H1 (cell line): ENCODE measurements around the gene NME1. TPM values are rescaled to one million over a fixed set of nuclear protein-coding genes. Genes with fewer than 3 reads are reported as not detected.
"Not testable (repeated sequence)": the region's sequence is repeated elsewhere in the genome, so short reads cannot be mapped to it uniquely, and the experiment has no call there.

Experiments used
- CTCF ChIA-PET: fragments of 300-600 bp; sonication (Branson Sonifier 250); formaldehyde crosslinking; loops from one replicate; lab custom pipeline; 2021; ENCODE audit not compliant: partially characterized antibody; lab: Charles Lee
- POLR2A ChIA-PET: fragments of 300-600 bp; sonication (Branson Sonifier 250); formaldehyde crosslinking; loops from one replicate; lab custom pipeline; 2021; ENCODE audit warnings: inconsistent platforms; ENCODE audit not compliant: partially characterized antibody; lab: Charles Lee
- DNase-seq, 2 experiments: peaks; one replicate each; pipeline versions ENCODE4 v3.0.0 to v3.0.0-alpha.2; 2010 to 2022; ENCODE audit warnings: low spot score in 2 of 2, low read depth in 1 of 2, mixed read lengths in 1 of 2
- FAIRE-seq: peaks from 2 replicates; lab custom pipeline; 2011; peaks lifted over from hg19 to GRCh38; lab: Jason Lieb, UNC
- H2AFZ ChIP-seq: 2 replicates; pipeline ENCODE4 v1.8.1; 2012; ENCODE audit warnings: low read length, inconsistent platforms
- H2AK5ac ChIP-seq: 2 replicates; pipeline ENCODE4 v1.6.1; 2013; ENCODE audit warnings: low read depth, low read length
- H2BK120ac ChIP-seq: replicated peaks from 2 replicates; pipeline ENCODE3; 2013; ENCODE audit warnings: low read depth, low read length, inconsistent platforms
- H2BK12ac ChIP-seq: 2 replicates; pipeline ENCODE4 v1.6.1; 2013; ENCODE audit warnings: low read depth, low read length
- H2BK15ac ChIP-seq: 2 replicates; pipeline ENCODE4 v1.6.1; 2013; ENCODE audit warnings: low read length
- H2BK20ac ChIP-seq: 2 replicates; pipeline ENCODE4 v1.6.1; 2013; ENCODE audit warnings: low read length
- H2BK5ac ChIP-seq: 2 replicates; pipeline ENCODE4 v1.6.1; 2013; ENCODE audit warnings: low read depth, low read length
- H3K14ac ChIP-seq: 2 replicates; pipeline ENCODE4 v1.6.1; 2013; ENCODE audit warnings: inconsistent platforms; ENCODE audit not compliant: insufficient read length
- H3K18ac ChIP-seq: 2 replicates; pipeline ENCODE4 v1.6.1; 2013; ENCODE audit warnings: low read length; ENCODE audit errors: extremely low read depth
- H3K23ac ChIP-seq: 2 replicates; pipeline ENCODE4 v1.6.1; 2013; ENCODE audit warnings: inconsistent platforms; ENCODE audit not compliant: insufficient read length
- H3K23me2 ChIP-seq: 2 replicates; pipeline ENCODE4 v1.6.1; 2013; ENCODE audit warnings: low read depth, low read length
- H3K27ac ChIP-seq: 2 replicates; pipeline ENCODE4 v1.6.1; 2011; ENCODE audit warnings: low read depth, low read length, inconsistent platforms
- H3K27me3 ChIP-seq, 4 experiments: replicated peaks in 1 of 4; 1 replicate in 1 of 4; 2 replicates in 3 of 4; pipeline versions ENCODE4 v1.6.1 to v1.8.1; 2011 to 2013; ENCODE audit warnings: low read length in 3 of 4, mild to moderate bottlenecking in 3 of 4, inconsistent platforms in 2 of 4, mixed read lengths in 2 of 4, moderate library complexity in 1 of 4; ENCODE audit not compliant: control insufficient read depth in 3 of 4, insufficient read depth in 3 of 4; ENCODE audit errors: extremely low read depth in 1 of 4
- H3K36me3 ChIP-seq, 4 experiments: 2 replicates each; pipeline versions ENCODE4 v1.6.1 to v1.8.1; 2011 to 2013; ENCODE audit warnings: mild to moderate bottlenecking in 4 of 4, low read length in 3 of 4, moderate library complexity in 2 of 4, control low read depth in 1 of 4, inconsistent platforms in 1 of 4; ENCODE audit not compliant: insufficient read depth in 4 of 4, control insufficient read depth in 2 of 4
- H3K4ac ChIP-seq: replicated peaks from 2 replicates; pipeline ENCODE3; 2013; ENCODE audit warnings: low read length, low read depth, mixed read lengths, inconsistent platforms; ENCODE audit not compliant: insufficient read length
- H3K4me1 ChIP-seq, 4 experiments: replicated peaks in 1 of 4; 1 replicate in 1 of 4; 2 replicates in 3 of 4; pipeline versions ENCODE4 v1.6.1 to v1.8.1; 2011 to 2013; ENCODE audit warnings: low read length in 3 of 4, inconsistent platforms in 2 of 4, mixed read lengths in 1 of 4; ENCODE audit not compliant: insufficient read depth in 4 of 4, control insufficient read depth in 3 of 4
- H3K4me2 ChIP-seq, 2 experiments: 2 replicates each; pipeline versions ENCODE4 v1.6.1 to v1.8.1; 2011 to 2013; ENCODE audit warnings: low read depth in 2 of 2, low read length in 2 of 2, control low read depth in 1 of 2, inconsistent platforms in 1 of 2, mild to moderate bottlenecking in 1 of 2; ENCODE audit not compliant: insufficient read depth in 1 of 2
- H3K4me3 ChIP-seq, 4 experiments: fragments of 200-600, 300-600 bp in 1 of 4; sonication (generic), shearing (Covaris generic), sonication (Bioruptor Twin) in 1 of 4; 2 replicates each; pipeline versions ENCODE4 v1.5.1 to v1.8.1; 2011 to 2016; ENCODE audit warnings: low read length in 4 of 4, low read depth in 3 of 4, control low read depth in 2 of 4, inconsistent platforms in 2 of 4, mild to moderate bottlenecking in 2 of 4, mixed read lengths in 1 of 4, moderate library complexity in 1 of 4; ENCODE audit not compliant: insufficient read depth in 2 of 4; ENCODE audit errors: extremely low read depth in 1 of 4
- H3K56ac ChIP-seq: replicated peaks from 2 replicates; pipeline ENCODE3; 2013; ENCODE audit warnings: low read depth, mild to moderate bottlenecking, mixed read lengths, low read length, inconsistent platforms; ENCODE audit not compliant: insufficient read length
- H3K79me1 ChIP-seq: 2 replicates; pipeline ENCODE4 v1.6.1; 2013; ENCODE audit warnings: low read depth, low read length, control low read depth
- H3K79me2 ChIP-seq, 2 experiments: 2 replicates each; pipeline versions ENCODE4 v1.6.1 to v1.8.1; 2012 to 2013; ENCODE audit warnings: low read length in 2 of 2, mild to moderate bottlenecking in 2 of 2, inconsistent platforms in 1 of 2; ENCODE audit not compliant: insufficient read depth in 2 of 2, control insufficient read depth in 1 of 2
- H3K9ac ChIP-seq, 4 experiments: replicated peaks in 1 of 4; 1 replicate in 1 of 4; 2 replicates in 3 of 4; pipeline versions ENCODE4 v1.6.1 to v1.8.1; 2011 to 2013; ENCODE audit warnings: low read depth in 3 of 4, low read length in 3 of 4, control low read depth in 2 of 4, mild to moderate bottlenecking in 2 of 4, moderate library complexity in 2 of 4, inconsistent platforms in 1 of 4; ENCODE audit errors: extremely low read depth in 1 of 4
- H3K9me3 ChIP-seq, 2 experiments: 2 replicates each; pipeline versions ENCODE4 v1.6.1 to v1.8.1; 2012 to 2013; ENCODE audit warnings: mild to moderate bottlenecking in 2 of 2, moderate library complexity in 2 of 2, control low read depth in 1 of 2, inconsistent platforms in 1 of 2, low read depth in 1 of 2, low read length in 1 of 2, mixed read lengths in 1 of 2; ENCODE audit not compliant: insufficient read depth in 2 of 2
- H4K20me1 ChIP-seq, 2 experiments: replicated peaks in 1 of 2; 2 replicates each; pipeline versions ENCODE3 to v1.8.1; 2011 to 2013; ENCODE audit warnings: inconsistent platforms in 2 of 2, low read length in 2 of 2, mild to moderate bottlenecking in 1 of 2; ENCODE audit not compliant: insufficient read depth in 2 of 2, control insufficient read depth in 1 of 2
- H4K5ac ChIP-seq: 2 replicates; pipeline ENCODE4 v1.6.1; 2013; ENCODE audit warnings: low read length, low read depth, mixed read lengths, inconsistent platforms; ENCODE audit not compliant: insufficient read length
- H4K8ac ChIP-seq: 2 replicates; pipeline ENCODE4 v1.8.0; 2013; ENCODE audit warnings: mild to moderate bottlenecking, moderate library complexity, low read length, inconsistent platforms; ENCODE audit not compliant: insufficient read depth; ENCODE audit errors: extremely low read depth
- H4K91ac ChIP-seq: replicated peaks from 2 replicates; pipeline ENCODE3; 2013; ENCODE audit warnings: low read length, mixed read lengths, inconsistent platforms; ENCODE audit not compliant: insufficient read length
- CBX5 ChIP-seq: fragments of 300-800, 300-1000 bp; sonication (generic); IDR thresholded peaks from 2 replicates; pipeline ENCODE4 v1.7.1; 2016; ENCODE audit warnings: antibody characterized with exemption, low read length, low read depth
- CTBP2 ChIP-seq: IDR thresholded peaks from 2 replicates; pipeline ENCODE4 v1.7.0; 2011; ENCODE audit warnings: borderline replicate concordance, mild to moderate bottlenecking, moderate library complexity, mixed read lengths, low read length; ENCODE audit not compliant: insufficient read depth, insufficient read length
- EGR1 ChIP-seq: IDR thresholded peaks from 2 replicates; pipeline ENCODE4 v1.6.1; 2011; ENCODE audit warnings: low read depth, low read length, borderline replicate concordance
- JUN ChIP-seq: IDR thresholded peaks from 2 replicates; pipeline ENCODE4 v1.6.1; 2011; ENCODE audit warnings: low read depth, mild to moderate bottlenecking, improper control_type of control experiment, low read length
- KDM1A ChIP-seq: fragments of 200-600, 300-600 bp; sonication (generic); IDR thresholded peaks from 2 replicates; pipeline ENCODE4 v1.7.1; 2016; ENCODE audit warnings: mild to moderate bottlenecking, low read length, borderline replicate concordance
- WGBS, 2 experiments: shearing (Covaris generic) in 1 of 2; methylation state at CpG; one replicate each; pipeline versions ENCODE4 v1.1.6 to v1.1.7; 2013 to 2015; ENCODE audit warnings: low lambda C conversion rate in 2 of 2, mixed read lengths in 2 of 2, inconsistent platforms in 1 of 2, low coverage in 1 of 2, missing lambda C conversion rate in 1 of 2; ENCODE audit not compliant: insufficient replicate concordance in 2 of 2, insufficient coverage in 1 of 2, insufficient read length in 1 of 2; ENCODE audit errors: extremely low coverage in 1 of 2, missing lambda C conversion rate in 1 of 2; 5-methylcytosine and 5-hydroxymethylcytosine counted together
- polyA plus RNA-seq, 7 experiments: library from polyadenylated mRNA; depleted of rRNA in 3 of 7; stranded (reverse) in 5 of 7; unstranded in 2 of 7; fragments of >200 nt in 5 of 7; fragments of 200-250 nt in 2 of 7; gene quantifications; 1 replicate in 5 of 7; 2 replicates in 1 of 7; 4 replicates in 1 of 7; pipeline versions ENCODE4 v1.2.1 to v1.2.3, GENCODE V29; 2011 to 2013; ENCODE audit warnings: missing spikeins in 2 of 7, mixed read lengths in 2 of 7
- total RNA-seq: library from RNA; stranded (reverse); fragmentation: NEBNext Ultra II Directional; extraction: Animal tissue kit (Norgen Biotek cat#: 25700); gene quantifications from 2 replicates; pipeline ENCODE4 v1.2.1, GENCODE V29; 2021
- TF ChIP-seq, protein P1 (sequence below): IDR thresholded peaks from 2 replicates; pipeline ENCODE4 v1.6.1; 2012; ENCODE audit warnings: low read length, inconsistent platforms

Gene NME1
- total and polyA plus RNA-seq, 2 of the 8 experiments (the other 6 are each of a cell fraction or from before 2014, with no cell fraction given): 307 to 380 TPM

DNA sequence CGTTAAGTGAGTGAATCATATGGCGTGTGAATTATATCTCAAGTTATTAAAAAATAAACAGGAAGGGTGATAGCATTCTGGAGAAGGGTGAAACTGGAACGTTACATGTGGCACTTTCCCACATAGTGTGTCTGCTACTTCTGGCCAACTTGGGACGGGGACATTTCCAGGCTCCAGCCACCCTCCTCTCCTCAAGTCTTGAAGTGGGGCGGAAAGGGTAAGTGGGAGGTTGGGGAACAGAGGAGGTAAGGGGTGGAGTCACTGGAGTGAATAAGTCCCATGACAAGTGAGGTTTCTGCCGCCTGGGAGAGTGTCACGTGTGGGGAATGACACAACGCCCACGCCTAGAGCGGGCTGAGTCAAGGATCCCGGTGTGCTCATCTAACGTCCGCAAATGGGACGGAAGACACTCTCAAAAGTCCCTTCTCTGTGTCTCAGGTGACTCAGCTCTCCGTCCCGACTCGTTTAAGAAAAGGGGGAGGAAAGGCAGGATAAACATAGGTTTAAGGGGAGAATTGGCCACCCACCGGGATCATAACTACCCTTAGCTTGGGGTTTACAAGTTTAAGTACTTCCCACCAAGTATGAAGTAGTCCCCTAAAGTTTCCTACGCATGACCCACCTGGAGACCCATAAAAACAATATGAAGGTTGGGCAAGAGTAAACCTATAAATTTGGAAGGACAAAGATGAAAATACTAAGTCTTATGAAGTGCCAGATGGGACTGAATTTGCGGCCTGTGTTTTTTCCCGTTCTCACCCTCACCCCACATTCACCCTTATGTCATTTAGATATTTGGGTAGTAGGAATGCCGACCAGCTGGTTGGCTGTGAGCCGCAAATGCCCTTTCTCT lies 31.5 kb upstream of the NME1 start (continued):
- TF ChIP-seq, protein P1, sequence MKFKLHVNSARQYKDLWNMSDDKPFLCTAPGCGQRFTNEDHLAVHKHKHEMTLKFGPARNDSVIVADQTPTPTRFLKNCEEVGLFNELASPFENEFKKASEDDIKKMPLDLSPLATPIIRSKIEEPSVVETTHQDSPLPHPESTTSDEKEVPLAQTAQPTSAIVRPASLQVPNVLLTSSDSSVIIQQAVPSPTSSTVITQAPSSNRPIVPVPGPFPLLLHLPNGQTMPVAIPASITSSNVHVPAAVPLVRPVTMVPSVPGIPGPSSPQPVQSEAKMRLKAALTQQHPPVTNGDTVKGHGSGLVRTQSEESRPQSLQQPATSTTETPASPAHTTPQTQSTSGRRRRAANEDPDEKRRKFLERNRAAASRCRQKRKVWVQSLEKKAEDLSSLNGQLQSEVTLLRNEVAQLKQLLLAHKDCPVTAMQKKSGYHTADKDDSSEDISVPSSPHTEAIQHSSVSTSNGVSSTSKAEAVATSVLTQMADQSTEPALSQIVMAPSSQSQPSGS: no peak
- TF ChIP-seq CBX5 (no peak), KDM1A (no peak), JUN (no peak), CTBP2 (no peak), EGR1 (peak; percentile 93)
- TF ChIP-seq, all 59 proteins: peak for 11

DNA sequence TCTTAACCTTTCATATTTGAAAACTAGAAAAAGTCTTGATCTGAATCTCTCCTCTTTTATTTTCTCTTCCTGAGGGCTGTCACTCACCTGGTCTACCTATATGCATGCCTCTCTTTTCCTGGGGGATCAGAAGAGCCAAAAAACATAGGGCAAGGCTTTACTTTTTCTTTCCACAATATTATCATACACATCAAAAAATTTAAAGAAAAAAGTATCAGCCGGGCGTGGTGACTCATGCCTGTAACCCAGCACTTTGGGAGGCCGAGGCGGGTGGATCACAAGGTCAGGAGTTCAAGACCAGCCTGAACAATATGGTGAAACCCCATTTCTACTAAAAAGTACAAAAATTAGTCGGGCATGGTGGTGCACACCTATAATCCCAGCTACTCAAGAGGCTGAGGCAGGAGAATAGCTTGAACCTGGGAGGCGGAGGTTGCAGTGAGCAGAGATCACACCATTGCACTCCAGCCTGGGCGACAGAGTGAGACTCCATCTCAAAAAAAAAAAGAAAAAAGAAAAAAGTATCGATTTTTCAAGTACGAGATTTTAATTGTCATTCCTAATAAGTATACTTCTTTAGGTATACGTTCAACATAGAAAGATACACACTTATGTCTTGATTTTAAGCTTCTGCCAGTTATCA lies 30.8 kb upstream of the NME1 start:
- H2BK12ac ChIP-seq, H2BK15ac ChIP-seq, H4K8ac ChIP-seq, H2BK20ac ChIP-seq, H3K27ac ChIP-seq, H3K18ac ChIP-seq, H3K4me1 ChIP-seq, H4K91ac ChIP-seq, H2BK120ac ChIP-seq, H3K9ac ChIP-seq, H4K5ac ChIP-seq, H2BK5ac ChIP-seq, H3K9me3 ChIP-seq, H3K23ac ChIP-seq, H3K4ac ChIP-seq, H3K79me1 ChIP-seq, H3K36me3 ChIP-seq, FAIRE-seq, DNase-seq, H3K14ac ChIP-seq, H3K56ac ChIP-seq, H2AK5ac ChIP-seq, H3K27me3 ChIP-seq: not testable (repeated sequence)
- WGBS, 2 experiments: 97% methylated on average over 10 of the region's 10 CpGs; no CpG with 5 or more reads in 1 of the 2 experiments
- Histone ChIP-seq H4K20me1 (peaks cover 5 to 14% of the 10 kb centered on the region in 2 experiments), H2AFZ (0 out of 2 replicates have a peak overlapping the region, but pooled peaks have one; percentile 95), H3K23me2 (peaks cover 11% of the 10 kb centered on the region), H3K4me3 (peak overlapping the region in 1 of 4 experiments; percentile 99; a peak in 4 of 8 replicates), H3K79me2 (peaks cover 0 to 24% of the 10 kb centered on the region in 2 experiments; a peak in 2 of 4 replicates), H3K4me2 (peak overlapping the region; percentile 89 to 93)
- CTCF ChIA-PET: interaction anchor here (1.0 to 1.1 kb wide), 2 partner anchors 25 to 31 kb away, joined by 3 read pairs; partner anchors contain the start of gene NME1
- POLR2A ChIA-PET: interaction anchor here (1.0 to 3.3 kb wide), 5 partner anchors 13 to 76 kb away, joined by 3 to 13 read pairs (median 4); partner anchors contain the start of genes NME1 and NME2
